Stimulated activated CD8-positive, alpha-beta memory T cell treated with anti-CD3 and anti-CD28 coated beads, Interleukin-2, amount 100 ng/mL, for 1 hour (primary cell): ENCODE measurements around the gene RCE1.

Source experiments
- DNase-seq, 2 donors: peaks; one replicate each; pipeline ENCODE4 v3.0.0-alpha.2; 2020; ENCODE audit warnings: low read depth in 2 of 2

RCE1 gene

GRCh38 chr11:66887526-66887925 is 44.3 kb downstream of the RCE1 start:
- no peak for DNase-seq

DNA sequence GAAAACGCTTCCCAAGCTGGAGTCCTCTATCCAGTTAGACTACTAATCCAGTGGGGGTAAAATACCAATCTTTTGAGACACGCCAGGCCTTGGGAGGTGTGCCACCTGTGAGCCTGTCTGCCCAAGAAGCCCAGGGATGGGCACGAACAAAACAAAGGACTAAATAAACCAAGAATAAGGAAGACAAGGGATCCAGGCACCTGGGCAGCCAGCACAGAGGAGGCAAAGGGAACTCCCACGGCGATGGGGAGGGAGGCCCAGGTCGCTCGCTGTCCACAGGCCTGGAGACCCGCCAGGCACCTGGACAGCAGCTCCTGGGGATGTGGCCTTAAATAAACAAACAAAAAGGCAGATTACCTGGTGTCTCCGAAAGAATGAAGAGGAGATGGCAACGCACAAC is 45.0 kb downstream of the RCE1 start:
- no peak for DNase-seq

DNA sequence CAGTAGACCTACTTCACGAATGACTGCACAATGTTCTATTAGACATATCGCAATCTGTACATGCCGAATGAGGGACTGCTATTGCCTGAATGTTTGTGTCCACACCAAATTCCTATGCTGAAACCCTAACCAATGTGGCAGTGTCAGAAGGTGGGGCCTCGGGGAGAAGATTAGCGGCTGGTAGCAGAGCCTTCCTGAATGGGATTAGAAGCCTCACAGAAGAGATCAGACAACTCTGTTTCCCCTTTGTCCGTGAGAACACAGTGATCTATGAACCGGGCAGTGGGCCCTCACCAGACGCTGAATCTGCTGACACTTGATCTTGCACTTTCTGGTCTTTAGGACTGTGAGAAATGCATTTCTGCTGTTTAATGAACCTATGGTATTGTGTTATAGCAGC is 46.7 kb downstream of the RCE1 start:
- no peak for DNase-seq

GRCh38 chr11:66891851-66892660 is 48.8 kb downstream of the RCE1 start:
- no peak for DNase-seq

DNA sequence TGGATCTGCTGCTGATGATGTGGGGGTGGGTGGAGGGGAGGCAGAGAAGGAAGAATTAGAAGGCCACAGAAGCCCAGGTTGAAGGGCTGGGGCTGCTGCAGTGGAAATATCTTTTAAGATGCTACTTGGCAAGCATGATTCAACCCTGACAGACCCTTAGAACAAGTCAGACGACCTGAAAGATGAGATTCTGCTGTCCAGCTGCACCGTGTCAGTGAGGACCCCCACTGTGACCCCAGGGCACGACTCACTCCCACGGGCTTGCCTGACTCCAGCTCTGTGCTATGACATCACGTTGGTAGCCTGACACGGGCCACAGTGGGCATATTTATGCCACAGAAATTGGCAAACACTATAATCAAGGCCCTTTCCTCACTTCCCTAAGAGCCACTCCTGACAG is 49.7 kb downstream of the RCE1 start:
- DNase-seq = no peak

- DNase-seq = no peak
Measured at GRCh38 chr11:66894141-66894540, 50.9 kb downstream of the RCE1 start.
